ENCODE measurements around the gene KCNQ1.

DNA sequence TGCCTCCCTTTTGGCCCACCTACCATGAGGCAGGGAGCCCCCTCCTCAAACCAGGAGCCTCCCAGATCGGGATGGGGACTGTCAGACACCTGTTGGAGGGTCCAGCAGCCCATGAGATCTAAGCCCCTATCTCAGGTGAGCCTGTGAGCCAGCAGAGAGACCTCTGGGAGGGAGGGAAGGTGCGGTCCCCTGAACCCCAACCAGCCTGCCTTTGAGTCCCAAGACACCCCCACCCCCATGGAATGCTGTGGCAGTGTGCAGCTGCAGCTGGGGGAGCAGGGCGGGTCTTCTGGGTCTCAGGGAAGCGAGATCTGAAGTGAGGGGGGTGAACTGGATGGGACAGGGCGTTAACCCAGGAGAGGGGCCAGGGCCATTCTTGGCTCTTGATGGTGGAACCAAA lies 442.1 kb downstream of the KCNQ1 start:
- TF ChIP-seq CTCF (IDR thresholded peaks at IDR 0.05) (no peak), POLR2A (IDR thresholded peaks at IDR 0.05) (no peak)
